GM12892 (cell line): ENCODE measurements around the gene ZBTB16.

Experiments
- DNase-seq: peaks from one replicate; pipeline ENCODE4 v3.0.0; 2011; ENCODE audit not compliant: insufficient read length
- FAIRE-seq: peaks from 2 replicates; lab custom pipeline; 2011; peaks lifted over from hg19 to GRCh38; lab: Jason Lieb, UNC
- POLR2A ChIP-seq: IDR thresholded peaks from 2 replicates; pipeline ENCODE4 v1.6.1; 2011; ENCODE audit warnings: low read depth, low read length, control low read depth
- POLR2AphosphoS5 ChIP-seq: IDR thresholded peaks from 2 replicates; pipeline ENCODE4 v1.6.1; 2011; ENCODE audit warnings: low read depth, low read length, control low read depth
- TAF1 ChIP-seq: IDR thresholded peaks from 2 replicates; pipeline ENCODE4 v1.6.1; 2011; ENCODE audit warnings: low read depth, mild to moderate bottlenecking, control low read depth, low read length, borderline replicate concordance

The ZBTB16 gene

GRCh38 chr11:114171257-114172054 is 111.9 kb downstream of the ZBTB16 start:
- no peak for TF ChIP-seq TAF1
- TF ChIP-seq POLR2A: no peak
- TF ChIP-seq POLR2AphosphoS5: no peak
- DNase-seq (no peak), FAIRE-seq (no peak)

GRCh38 chr11:114172055-114172861 is 112.7 kb downstream of the ZBTB16 start:
- DNase-seq: no peak
- TF ChIP-seq POLR2AphosphoS5 (no peak), POLR2A (no peak), TAF1 (no peak)
- no peak for FAIRE-seq

- DNase-seq: no peak
- no peak for FAIRE-seq
These were observed 113.4 kb downstream of the ZBTB16 start for GRCh38 chr11:114172871-114173444.

GRCh38 chr11:114173843-114174242 is 114.3 kb downstream of the ZBTB16 start:
- TF ChIP-seq POLR2AphosphoS5 (no peak), TAF1 (no peak), POLR2A (no peak)
- DNase-seq: no peak
- no peak for FAIRE-seq

More at GRCh38 chr11:114172871-114173444, 113.4 kb downstream of the ZBTB16 start:
- TF ChIP-seq POLR2AphosphoS5 (no peak), POLR2A (no peak)

- FAIRE-seq: no peak
- DNase-seq: no peak
- TF ChIP-seq TAF1: no peak
- no peak for TF ChIP-seq POLR2A
These were observed 115.4 kb downstream of the ZBTB16 start for GRCh38 chr11:114174712-114175495.

GRCh38 chr11:114175706-114176105 is 116.2 kb downstream of the ZBTB16 start:
- DNase-seq (no peak), FAIRE-seq (no peak)
- TF ChIP-seq POLR2A (no peak), POLR2AphosphoS5 (no peak), TAF1 (no peak)

DNA sequence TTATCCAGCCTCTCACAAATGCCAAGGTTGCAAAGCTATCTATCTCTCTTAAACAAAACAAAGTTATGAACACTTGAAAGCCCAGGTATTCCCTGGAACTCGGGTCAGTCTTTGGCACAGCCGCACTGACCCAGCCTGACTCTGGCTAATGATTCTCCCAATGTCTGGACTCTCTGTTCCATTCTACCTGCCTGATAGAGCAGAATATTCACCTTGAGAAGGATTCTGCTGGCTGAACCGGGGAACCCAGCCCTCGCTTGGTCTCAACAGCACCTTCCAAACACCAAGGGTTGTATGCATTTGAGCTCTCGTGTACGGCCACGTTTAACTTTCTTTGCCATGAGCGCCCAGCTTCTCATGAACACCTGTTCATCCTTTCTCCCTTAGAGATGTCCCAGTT is 116.8 kb downstream of the ZBTB16 start:
- DNase-seq (no peak), FAIRE-seq (no peak)
- TF ChIP-seq POLR2AphosphoS5: no peak
- TF ChIP-seq POLR2A: no peak
- no peak for TF ChIP-seq TAF1

DNA sequence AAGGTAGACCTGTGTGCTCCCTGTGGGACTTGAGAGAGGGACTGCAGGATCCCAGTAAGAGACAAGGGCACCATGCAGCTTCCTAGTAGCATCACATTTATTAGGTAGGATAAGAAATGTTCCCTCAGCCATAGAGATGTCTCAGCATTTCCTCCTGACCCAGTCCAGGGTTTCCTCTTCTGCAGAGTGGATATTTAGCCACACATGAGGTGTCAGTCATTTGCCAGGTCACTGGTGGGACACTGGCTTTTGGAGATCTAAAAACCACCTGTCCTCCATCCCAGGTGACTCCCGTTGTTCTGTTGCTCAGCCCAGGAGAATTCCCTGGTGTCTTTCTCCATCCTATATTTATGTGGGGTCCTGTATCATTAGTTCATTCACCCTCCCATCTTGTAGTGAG is 119.1 kb downstream of the ZBTB16 start:
- FAIRE-seq (no peak), DNase-seq (no peak)
- TF ChIP-seq TAF1: no peak
- no peak for TF ChIP-seq POLR2AphosphoS5
- no peak for TF ChIP-seq POLR2A

DNA sequence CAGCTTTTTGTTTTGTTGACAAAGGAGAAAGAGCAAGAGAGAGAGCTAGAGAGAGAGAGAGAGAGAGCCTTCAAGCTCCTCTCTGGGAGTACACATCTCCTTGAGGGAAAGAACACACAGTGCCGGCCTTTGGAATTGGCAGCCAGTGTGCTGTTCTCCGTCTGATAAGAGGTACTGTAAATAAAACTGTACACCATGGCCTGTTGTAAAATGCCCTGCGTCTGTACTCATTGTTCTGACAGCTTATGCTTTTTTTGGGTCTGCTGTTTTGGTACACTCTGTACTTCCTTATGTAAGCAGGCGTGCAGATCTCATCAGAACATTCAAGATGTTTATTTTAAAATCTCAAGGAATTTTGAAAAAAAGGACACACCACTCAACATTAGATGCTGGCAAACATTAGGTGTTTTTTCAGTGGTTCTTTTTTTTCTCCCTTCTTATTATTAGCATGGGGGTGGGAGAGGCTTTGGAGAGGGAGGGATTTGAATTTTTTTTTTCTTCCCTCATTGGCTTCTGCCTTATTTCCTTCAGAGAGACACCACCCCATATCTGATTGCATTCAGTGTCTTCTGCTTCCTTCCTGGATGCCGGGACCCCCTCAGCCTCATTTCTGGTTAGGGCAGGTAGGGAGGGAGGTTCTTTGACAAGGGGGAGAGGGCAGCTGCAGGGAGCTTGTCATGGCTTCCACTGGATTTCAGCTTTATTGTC is 119.9 kb downstream of the ZBTB16 start:
- DNase-seq: no peak
- no peak for FAIRE-seq
- no peak for TF ChIP-seq POLR2A
- TF ChIP-seq TAF1: no peak
- no peak for TF ChIP-seq POLR2AphosphoS5

DNA sequence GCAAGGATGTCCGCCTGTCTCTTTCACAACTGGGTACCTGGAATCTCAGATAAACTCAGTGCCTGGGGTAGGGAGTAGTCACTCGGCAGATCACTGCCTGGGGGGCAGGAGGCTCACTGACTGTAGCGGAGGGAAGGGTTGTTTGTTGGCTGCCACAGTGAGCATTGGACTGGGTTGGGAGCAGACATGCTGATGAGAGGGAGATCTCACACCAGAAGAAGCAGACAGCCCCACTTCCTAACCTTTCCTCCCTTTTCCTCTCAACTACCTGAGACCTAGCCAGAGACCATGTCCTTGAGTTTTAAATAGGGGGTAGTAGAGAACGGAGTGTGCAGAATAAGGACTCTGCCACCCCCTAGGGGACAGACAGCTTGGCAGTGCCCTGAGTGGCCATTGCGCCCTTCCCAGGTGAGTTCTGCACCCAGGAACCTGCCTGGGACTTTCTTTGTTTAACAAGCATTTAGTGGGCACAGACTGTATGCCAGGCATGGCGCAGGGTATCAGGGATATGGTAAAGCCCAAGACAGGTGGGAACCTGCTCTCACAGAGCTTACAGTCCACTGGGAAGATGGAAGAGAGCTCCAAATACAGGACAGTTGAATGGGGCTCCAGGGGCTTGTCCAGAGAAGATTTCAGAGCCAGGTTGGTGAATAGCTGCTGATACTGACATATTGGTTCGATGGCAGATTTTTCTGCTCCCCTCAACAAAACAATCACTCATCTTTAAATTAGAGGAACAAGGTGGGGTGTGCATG is 121.0 kb downstream of the ZBTB16 start:
- no peak for FAIRE-seq
- TF ChIP-seq POLR2AphosphoS5: no peak
- no peak for TF ChIP-seq POLR2A
- DNase-seq: no peak
